MM.1S (cell line): Measurements from ENCODE around the gene FOXP1.

Source experiments
- EZH2 ChIP-seq: fragments of 300-600 bp; sonication (generic); optimal IDR thresholded peaks from 2 replicates; pipeline ENCODE3; 2017; ENCODE audit warnings: low read depth, mild to moderate bottlenecking, antibody characterized with exemption, low read length, mixed read lengths
- TF ChIP-seq, protein P1 (sequence below): fragments of 300-600 bp; sonication (generic); IDR thresholded peaks from 2 replicates; pipeline ENCODE4 v1.5.1; 2016; ENCODE audit warnings: antibody characterized with exemption, low read length, mixed read lengths

DNA sequence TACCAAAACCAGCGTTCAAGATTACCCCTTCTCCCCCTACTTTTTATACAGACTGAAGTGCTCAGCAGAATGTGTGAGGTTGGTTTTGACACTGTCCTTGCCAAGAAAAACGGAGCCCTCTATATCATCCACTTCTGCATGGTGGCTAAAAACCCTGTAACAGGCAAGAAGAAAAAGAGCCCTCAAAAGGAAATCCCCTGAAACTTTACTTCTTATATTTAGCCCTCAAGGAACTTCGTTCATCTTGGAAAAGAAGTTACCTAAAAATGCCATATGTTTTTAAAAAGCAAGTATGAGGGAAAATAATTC lies 473.6 kb downstream of the FOXP1 start:
- TF ChIP-seq, protein P1, sequence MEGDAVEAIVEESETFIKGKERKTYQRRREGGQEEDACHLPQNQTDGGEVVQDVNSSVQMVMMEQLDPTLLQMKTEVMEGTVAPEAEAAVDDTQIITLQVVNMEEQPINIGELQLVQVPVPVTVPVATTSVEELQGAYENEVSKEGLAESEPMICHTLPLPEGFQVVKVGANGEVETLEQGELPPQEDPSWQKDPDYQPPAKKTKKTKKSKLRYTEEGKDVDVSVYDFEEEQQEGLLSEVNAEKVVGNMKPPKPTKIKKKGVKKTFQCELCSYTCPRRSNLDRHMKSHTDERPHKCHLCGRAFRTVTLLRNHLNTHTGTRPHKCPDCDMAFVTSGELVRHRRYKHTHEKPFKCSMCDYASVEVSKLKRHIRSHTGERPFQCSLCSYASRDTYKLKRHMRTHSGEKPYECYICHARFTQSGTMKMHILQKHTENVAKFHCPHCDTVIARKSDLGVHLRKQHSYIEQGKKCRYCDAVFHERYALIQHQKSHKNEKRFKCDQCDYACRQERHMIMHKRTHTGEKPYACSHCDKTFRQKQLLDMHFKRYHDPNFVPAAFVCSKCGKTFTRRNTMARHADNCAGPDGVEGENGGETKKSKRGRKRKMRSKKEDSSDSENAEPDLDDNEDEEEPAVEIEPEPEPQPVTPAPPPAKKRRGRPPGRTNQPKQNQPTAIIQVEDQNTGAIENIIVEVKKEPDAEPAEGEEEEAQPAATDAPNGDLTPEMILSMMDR: no peak
- TF ChIP-seq EZH2: no peak
